Parathyroid adenoma (tissue), 2 donors: Measurements from ENCODE around the gene C9.
A peak's percentile ranks its signal among the peaks of the same experiment; 100 is the strongest.
"Not testable (repeated sequence)": the region's sequence is repeated elsewhere in the genome, so short reads cannot be mapped to it uniquely, and the experiment has no call there.

Experiments
- H2AFZ ChIP-seq: fragments of 300-600 bp; sonication (generic); one replicate; pipeline ENCODE4 v1.7.0; 2017; ENCODE audit warnings: antibody characterized with exemption, mild to moderate bottlenecking
- H3K27ac ChIP-seq: fragments of 300-600 bp; sonication (generic); one replicate; pipeline ENCODE4 v1.7.0; 2017
- H3K27me3 ChIP-seq: fragments of 300-600 bp; sonication (generic); one replicate; pipeline ENCODE4 v1.7.0; 2017; ENCODE audit warnings: low read length; ENCODE audit not compliant: control insufficient read depth, insufficient read depth
- H3K36me3 ChIP-seq: fragments of 300-600 bp; sonication (generic); one replicate; pipeline ENCODE4 v1.7.0; 2017; ENCODE audit warnings: low read length; ENCODE audit not compliant: control insufficient read depth, insufficient read depth
- H3K4me1 ChIP-seq: fragments of 300-600 bp; sonication (generic); one replicate; pipeline ENCODE4 v1.7.0; 2017; ENCODE audit warnings: control low read depth
- H3K4me2 ChIP-seq: fragments of 300-600 bp; sonication (generic); one replicate; pipeline ENCODE4 v1.7.0; 2017; ENCODE audit warnings: low read length
- H3K4me3 ChIP-seq: fragments of 300-600 bp; sonication (generic); one replicate; pipeline ENCODE4 v1.7.0; 2017; ENCODE audit warnings: low read depth, low read length
- H3K79me2 ChIP-seq: fragments of 300-600 bp; sonication (generic); one replicate; pipeline ENCODE4 v1.7.0; 2017; ENCODE audit warnings: control low read depth
- H3K9ac ChIP-seq: fragments of 300-600 bp; sonication (generic); one replicate; pipeline ENCODE4 v1.7.0; 2017; ENCODE audit warnings: mild to moderate bottlenecking
- H3K9me3 ChIP-seq: fragments of 300-600 bp; sonication (generic); one replicate; pipeline ENCODE4 v1.7.0; 2017; ENCODE audit warnings: low read length; ENCODE audit not compliant: control insufficient read depth
- CTCF ChIP-seq: fragments of 300-600 bp; sonication (generic); IDR thresholded peaks from one replicate; pipeline ENCODE4 v1.7.0; 2017; ENCODE audit warnings: antibody characterized with exemption, mild to moderate bottlenecking
- donor health status: primary hyperparathyroidism.

The C9 gene

GRCh38 chr5:39294736-39295135, 69.6 kb downstream of the C9 start:
- H3K9ac ChIP-seq, result no peak overlapping the region
- no peak overlapping the region for H3K4me3 ChIP-seq
- no peak overlapping the region for H3K4me2 ChIP-seq
- H3K27me3 ChIP-seq, result no peaks in the 10 kb centered on the region
- no peak overlapping the region for H3K27ac ChIP-seq
- H3K79me2 ChIP-seq, result no peaks in the 10 kb centered on the region
- H2AFZ ChIP-seq, result no peak overlapping the region
- H3K9me3 ChIP-seq, result no peaks in the 10 kb centered on the region
- no peak for TF ChIP-seq CTCF
- H3K36me3 ChIP-seq, result no peaks in the 10 kb centered on the region
- H3K4me1 ChIP-seq, result no peaks in the 10 kb centered on the region

GRCh38 chr5:39284552-39284951, 79.7 kb downstream of the C9 start:
- no peak overlapping the region for H3K4me2 ChIP-seq
- H2AFZ ChIP-seq, result no peak overlapping the region
- no peaks in the 10 kb centered on the region for H3K4me1 ChIP-seq
- H3K36me3 ChIP-seq, result no peaks in the 10 kb centered on the region
- H3K9me3 ChIP-seq, result no peaks in the 10 kb centered on the region
- no peak overlapping the region for H3K4me3 ChIP-seq
- no peaks in the 10 kb centered on the region for H3K79me2 ChIP-seq
- H3K27ac ChIP-seq, result no peak overlapping the region
- no peak overlapping the region for H3K9ac ChIP-seq
- no peak for TF ChIP-seq CTCF
- H3K27me3 ChIP-seq, result no peaks in the 10 kb centered on the region

GRCh38 chr5:39283231-39283818, 81.0 kb downstream of the C9 start:
- no peaks in the 10 kb centered on the region for H3K9me3 ChIP-seq
- peak; percentile 9 for TF ChIP-seq CTCF

GRCh38 chr5:39282561-39282960, 81.7 kb downstream of the C9 start:
- H3K9ac ChIP-seq, result no peak overlapping the region
- H3K4me1 ChIP-seq, result no peaks in the 10 kb centered on the region
- no peak overlapping the region for H3K4me3 ChIP-seq
- no peak overlapping the region for H3K27ac ChIP-seq
- TF ChIP-seq CTCF, result no peak
- H2AFZ ChIP-seq, result no peak overlapping the region
- H3K36me3 ChIP-seq, result no peaks in the 10 kb centered on the region
- H3K4me2 ChIP-seq, result no peak overlapping the region
- H3K79me2 ChIP-seq, result no peaks in the 10 kb centered on the region
- H3K27me3 ChIP-seq, result no peaks in the 10 kb centered on the region
- no peaks in the 10 kb centered on the region for H3K9me3 ChIP-seq

More at GRCh38 chr5:39283231-39283818, 81.0 kb downstream of the C9 start:
- no peaks in the 10 kb centered on the region for H3K4me1 ChIP-seq
- H3K4me3 ChIP-seq, result no peak overlapping the region
- no peak overlapping the region for H3K9ac ChIP-seq
- H3K27me3 ChIP-seq, result no peaks in the 10 kb centered on the region
- no peak overlapping the region for H3K27ac ChIP-seq
- H3K36me3 ChIP-seq, result no peaks in the 10 kb centered on the region
- H2AFZ ChIP-seq, result no peak overlapping the region
- no peak overlapping the region for H3K4me2 ChIP-seq
- no peaks in the 10 kb centered on the region for H3K79me2 ChIP-seq

- not testable (repeated sequence) for H3K9me3 ChIP-seq, H3K27ac ChIP-seq, H3K27me3 ChIP-seq, H2AFZ ChIP-seq, H3K36me3 ChIP-seq, H3K9ac ChIP-seq, H3K79me2 ChIP-seq, H3K4me3 ChIP-seq, H3K4me1 ChIP-seq, H3K4me2 ChIP-seq
Measured at GRCh38 chr5:39275865-39276264, 88.4 kb downstream of the C9 start.
